PC-9 (cell line): ENCODE results near the gene CLDN6.

ENCODE experiments used
- EZH2 ChIP-seq: fragments of 200-600 bp; sonication (generic); IDR thresholded peaks from 2 replicates; pipeline ENCODE4 v1.8.0; 2017; ENCODE audit warnings: antibody characterized with exemption, low read depth
- TF ChIP-seq, protein P1 (sequence below): fragments of 200-600 bp; sonication (generic); conservative IDR thresholded peaks from 2 replicates; pipeline ENCODE4 v1.6.1; 2017; ENCODE audit warnings: mixed run types, antibody characterized with exemption, mild to moderate bottlenecking, moderate library complexity

GRCh38 chr16:3026609-3027488, 8.9 kb upstream of the CLDN6 start:
- TF ChIP-seq, protein P1, sequence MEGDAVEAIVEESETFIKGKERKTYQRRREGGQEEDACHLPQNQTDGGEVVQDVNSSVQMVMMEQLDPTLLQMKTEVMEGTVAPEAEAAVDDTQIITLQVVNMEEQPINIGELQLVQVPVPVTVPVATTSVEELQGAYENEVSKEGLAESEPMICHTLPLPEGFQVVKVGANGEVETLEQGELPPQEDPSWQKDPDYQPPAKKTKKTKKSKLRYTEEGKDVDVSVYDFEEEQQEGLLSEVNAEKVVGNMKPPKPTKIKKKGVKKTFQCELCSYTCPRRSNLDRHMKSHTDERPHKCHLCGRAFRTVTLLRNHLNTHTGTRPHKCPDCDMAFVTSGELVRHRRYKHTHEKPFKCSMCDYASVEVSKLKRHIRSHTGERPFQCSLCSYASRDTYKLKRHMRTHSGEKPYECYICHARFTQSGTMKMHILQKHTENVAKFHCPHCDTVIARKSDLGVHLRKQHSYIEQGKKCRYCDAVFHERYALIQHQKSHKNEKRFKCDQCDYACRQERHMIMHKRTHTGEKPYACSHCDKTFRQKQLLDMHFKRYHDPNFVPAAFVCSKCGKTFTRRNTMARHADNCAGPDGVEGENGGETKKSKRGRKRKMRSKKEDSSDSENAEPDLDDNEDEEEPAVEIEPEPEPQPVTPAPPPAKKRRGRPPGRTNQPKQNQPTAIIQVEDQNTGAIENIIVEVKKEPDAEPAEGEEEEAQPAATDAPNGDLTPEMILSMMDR: no peak
- TF ChIP-seq EZH2: no peak
